SK-N-SH treated with all-trans-retinoic acid at 6 μM for 48 hours (cell line): ENCODE data around the gene CYP1A2.
"Not testable (repeated sequence)": the region's sequence is repeated elsewhere in the genome, so short reads cannot be mapped to it uniquely, and the experiment has no call there.

ENCODE experiments used
- ATAC-seq: fragments of 200-7000 bp; cut with Tn5 transposase; 3 replicates; pipeline ENCODE4 v1.9.1; 2020; ENCODE audit warnings: mild to moderate bottlenecking, moderate library complexity
- ARNTL ChIP-seq: fragments of 450-650 bp; formaldehyde crosslinking; IDR thresholded peaks from 2 replicates; pipeline ENCODE4 v1.5.0; 2020; ENCODE audit warnings: low read depth, mild to moderate bottlenecking, moderate library complexity, borderline replicate concordance
- BACH2 ChIP-seq: fragments of 250-450 bp; sonication (Bioruptor Pico); IDR thresholded peaks from 2 replicates; pipeline ENCODE4 v1.9.0; 2021; ENCODE audit warnings: mild to moderate bottlenecking, borderline replicate concordance
- CREB5 ChIP-seq: fragments of 250-450 bp; sonication (Bioruptor Pico); IDR thresholded peaks from 2 replicates; pipeline ENCODE4 v1.5.1; 2020; ENCODE audit warnings: low read depth, mild to moderate bottlenecking, moderate library complexity
- CSDC2 ChIP-seq: fragments of 250-450 bp; sonication (Bioruptor Pico); IDR thresholded peaks from 2 replicates; pipeline ENCODE4 v1.5.0; 2020; ENCODE audit warnings: mild to moderate bottlenecking, moderate library complexity
- CSRNP3 ChIP-seq: fragments of 250-450 bp; sonication (Bioruptor Pico); IDR thresholded peaks from 2 replicates; pipeline ENCODE4 v1.5.1; 2021; ENCODE audit warnings: mild to moderate bottlenecking, moderate library complexity
- ESRRG ChIP-seq: fragments of 250-450 bp; sonication (Bioruptor Pico); IDR thresholded peaks from 2 replicates; pipeline ENCODE4 v1.6.1; 2021; ENCODE audit warnings: mild to moderate bottlenecking
- ISL1 ChIP-seq: fragments of 250-450 bp; sonication (Bioruptor Pico); IDR thresholded peaks from 2 replicates; pipeline ENCODE4 v2.1.2; 2022; ENCODE audit warnings: mild to moderate bottlenecking, moderate library complexity
- OSR1 ChIP-seq: fragments of 250-450 bp; sonication (Bioruptor Pico); IDR thresholded peaks from 2 replicates; pipeline ENCODE4 v1.8.0; 2022; ENCODE audit warnings: moderate library complexity, mild to moderate bottlenecking, inconsistent platforms
- POU6F1 ChIP-seq: fragments of 250-450 bp; sonication (Bioruptor Pico); IDR thresholded peaks from 2 replicates; pipeline ENCODE4 v1.8.0; 2021; ENCODE audit warnings: low read depth, mild to moderate bottlenecking, moderate library complexity, borderline replicate concordance
- PPARA ChIP-seq: fragments of 250-450 bp; sonication (Bioruptor Pico); IDR thresholded peaks from 2 replicates; pipeline ENCODE4 v1.5.0; 2020; ENCODE audit warnings: mild to moderate bottlenecking, borderline replicate concordance
- RARB ChIP-seq: fragments of 250-450 bp; sonication (Bioruptor Pico); IDR thresholded peaks from 2 replicates; pipeline ENCODE4 v1.8.0; 2021; ENCODE audit warnings: mild to moderate bottlenecking, moderate library complexity
- SNAI2 ChIP-seq: fragments of 250-450 bp; sonication (Bioruptor Pico); IDR thresholded peaks from 2 replicates; pipeline ENCODE4 v1.5.0; 2020; ENCODE audit warnings: mild to moderate bottlenecking, moderate library complexity
- TCF4 ChIP-seq: fragments of 250-450 bp; sonication (Bioruptor Pico); IDR thresholded peaks from 2 replicates; pipeline ENCODE4 v1.8.0; 2021; ENCODE audit warnings: mild to moderate bottlenecking, moderate library complexity, borderline replicate concordance
- TOX ChIP-seq: fragments of 250-450 bp; sonication (Bioruptor Pico); IDR thresholded peaks from 2 replicates; pipeline ENCODE4 v1.8.0; 2021; ENCODE audit warnings: mild to moderate bottlenecking, moderate library complexity, borderline replicate concordance
- TSHZ2 ChIP-seq: fragments of 250-450 bp; sonication (Bioruptor Pico); IDR thresholded peaks from 2 replicates; pipeline ENCODE4 v1.5.0; 2020; ENCODE audit warnings: mild to moderate bottlenecking, moderate library complexity
- ZFP3 ChIP-seq: fragments of 250-450 bp; sonication (Bioruptor Pico); IDR thresholded peaks from 2 replicates; pipeline ENCODE4 v1.5.0; 2020; ENCODE audit warnings: mild to moderate bottlenecking, moderate library complexity
- ZNF565 ChIP-seq: fragments of 450-650 bp; formaldehyde crosslinking; conservative IDR thresholded peaks from 2 replicates; pipeline ENCODE4 v1.5.0; 2020; ENCODE audit warnings: low read depth, mild to moderate bottlenecking, moderate library complexity
- ZNF70 ChIP-seq: fragments of 450-650 bp; formaldehyde crosslinking; IDR thresholded peaks from 2 replicates; pipeline ENCODE4 v1.5.0; 2020; ENCODE audit warnings: mild to moderate bottlenecking, moderate library complexity
- ZNF8 ChIP-seq: fragments of 450-650 bp; formaldehyde crosslinking; IDR thresholded peaks from 2 replicates; pipeline ENCODE4 v1.5.0; 2020; ENCODE audit warnings: mild to moderate bottlenecking, moderate library complexity

Gene CYP1A2

GRCh38 chr15:74732846-74733245, 15.8 kb upstream of the CYP1A2 start:
- no peak for ATAC-seq
- no peak for TF ChIP-seq TSHZ2 (CRISPR knock-in tag)

- ATAC-seq: no peak
- TF ChIP-seq CSDC2 (CRISPR knock-in tag): no peak
- no peak for TF ChIP-seq BACH2 (CRISPR knock-in tag)
- no peak for TF ChIP-seq RARB (CRISPR knock-in tag)
- TF ChIP-seq TOX (CRISPR knock-in tag): no peak
These were observed 15.4 kb upstream of the CYP1A2 start for GRCh38 chr15:74733269-74733668.

GRCh38 chr15:74735305-74735704, 13.3 kb upstream of the CYP1A2 start:
- no peak for ATAC-seq
- TF ChIP-seq ESRRG (CRISPR knock-in tag) (no peak), ZNF565 (no peak), ISL1 (CRISPR knock-in tag) (no peak), OSR1 (CRISPR knock-in tag) (no peak), RARB (CRISPR knock-in tag) (no peak), ARNTL (CRISPR knock-in tag) (no peak), CSRNP3 (CRISPR knock-in tag) (no peak), ZNF8 (CRISPR knock-in tag) (no peak)

- not testable (repeated sequence) for ATAC-seq
These were observed 10.4 kb upstream of the CYP1A2 start for GRCh38 chr15:74738239-74738638.

GRCh38 chr15:74742422-74742821, 6.2 kb upstream of the CYP1A2 start:
- no peak for ATAC-seq
- no peak for TF ChIP-seq SNAI2 (CRISPR knock-in tag)
- no peak for TF ChIP-seq ZFP3 (CRISPR knock-in tag)
- no peak for TF ChIP-seq TCF4 (CRISPR knock-in tag)
- no peak for TF ChIP-seq BACH2 (CRISPR knock-in tag)
- TF ChIP-seq PPARA (CRISPR knock-in tag): no peak
- no peak for TF ChIP-seq POU6F1 (CRISPR knock-in tag)
- no peak for TF ChIP-seq ZNF8 (CRISPR knock-in tag)
- no peak for TF ChIP-seq CREB5 (CRISPR knock-in tag)
- TF ChIP-seq RARB (CRISPR knock-in tag): no peak
- no peak for TF ChIP-seq CSDC2 (CRISPR knock-in tag)
- no peak for TF ChIP-seq ISL1 (CRISPR knock-in tag)
- TF ChIP-seq ZNF70 (CRISPR knock-in tag): no peak

GRCh38 chr15:74746389-74746788, 2.3 kb upstream of the CYP1A2 start:
- ATAC-seq: no peak
- TF ChIP-seq ZFP3 (CRISPR knock-in tag): no peak
- no peak for TF ChIP-seq ESRRG (CRISPR knock-in tag)
- TF ChIP-seq SNAI2 (CRISPR knock-in tag): no peak
- no peak for TF ChIP-seq TOX (CRISPR knock-in tag)
- TF ChIP-seq CSRNP3 (CRISPR knock-in tag): no peak
- TF ChIP-seq TCF4 (CRISPR knock-in tag): no peak
- TF ChIP-seq ZNF8 (CRISPR knock-in tag): no peak
